ENCODE measurements around the gene UBXN10. TPM values are rescaled to one million over a fixed set of nuclear protein-coding genes. Genes with fewer than 3 reads are reported as not detected.

The UBXN10 gene
- total RNA-seq, 1 donor from 2014 or later, result 0.49 TPM

DNA sequence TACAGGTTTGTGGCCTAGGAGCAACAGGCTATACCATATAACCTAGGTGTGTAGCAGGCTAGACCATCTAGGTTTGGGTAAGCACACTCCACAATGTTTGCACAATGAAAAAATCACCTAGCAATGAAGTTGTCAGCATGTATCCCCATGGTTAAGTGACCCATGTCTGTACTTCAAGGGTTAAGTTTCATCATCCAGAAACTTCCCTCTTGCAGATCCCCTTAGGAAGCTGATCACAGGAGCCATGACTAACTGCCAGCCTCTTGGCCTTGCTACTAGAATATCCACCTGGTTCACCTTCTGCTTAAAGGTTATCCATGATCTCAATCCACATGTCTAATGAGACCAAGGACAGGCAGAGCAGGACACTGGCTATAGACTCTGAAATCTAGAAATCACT lies 3.5 kb upstream of the UBXN10 start:
- peaks cover 2% of the 10 kb centered on the region for H3K9me3 Mint-ChIP-seq (ENCODE audit: unreplicated experiment)
- peaks cover 5% of the 10 kb centered on the region for H3K36me3 Mint-ChIP-seq (ENCODE audit: unreplicated experiment)
- H3K4me1 Mint-ChIP-seq (ENCODE audit: low read depth, unreplicated experiment), result peaks cover 6% of the 10 kb centered on the region
- no peak for DNase-seq
- H3K27me3 Mint-ChIP-seq (ENCODE audit: unreplicated experiment), result peaks cover 5% of the 10 kb centered on the region
- H3K27ac Mint-ChIP-seq (ENCODE audit: unreplicated experiment), result no peak overlapping the region
- no peak for TF ChIP-seq CTCF (IDR thresholded peaks at IDR 0.05; ENCODE audit: partially characterized antibody, unreplicated experiment)
- H3K4me3 Mint-ChIP-seq (ENCODE audit: unreplicated experiment), result no peak overlapping the region

DNA sequence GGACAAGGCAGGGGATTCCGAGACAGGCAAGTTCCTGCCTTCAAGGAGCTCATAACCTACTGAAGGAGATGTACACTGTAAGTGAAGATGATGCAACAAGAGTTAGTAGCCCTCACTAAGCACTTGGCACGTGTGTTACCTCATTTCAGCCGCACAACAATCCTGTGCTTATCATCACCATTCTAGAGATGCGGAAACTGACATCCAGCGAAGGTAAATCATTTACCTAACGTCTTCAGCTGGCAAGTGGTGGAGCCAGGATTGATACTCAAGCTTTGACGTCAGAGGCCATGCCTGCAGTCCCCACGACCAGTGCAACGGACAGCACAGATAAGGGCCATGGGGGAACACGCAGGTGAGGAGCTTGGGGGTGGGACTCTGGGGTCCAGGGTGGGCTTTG lies 2.9 kb upstream of the UBXN10 start:
- H3K36me3 Mint-ChIP-seq (ENCODE audit: unreplicated experiment), result peaks cover 5% of the 10 kb centered on the region
- peaks cover 6% of the 10 kb centered on the region for H3K4me1 Mint-ChIP-seq (ENCODE audit: low read depth, unreplicated experiment)
- H3K27me3 Mint-ChIP-seq (ENCODE audit: unreplicated experiment), result peaks cover 5% of the 10 kb centered on the region
- peaks cover 2% of the 10 kb centered on the region for H3K9me3 Mint-ChIP-seq (ENCODE audit: unreplicated experiment)
- H3K27ac Mint-ChIP-seq (ENCODE audit: unreplicated experiment), result no peak overlapping the region
- H3K4me3 Mint-ChIP-seq (ENCODE audit: unreplicated experiment), result no peak overlapping the region
- TF ChIP-seq CTCF (IDR thresholded peaks at IDR 0.05; ENCODE audit: partially characterized antibody, unreplicated experiment), result no peak
- no peak for DNase-seq

DNA sequence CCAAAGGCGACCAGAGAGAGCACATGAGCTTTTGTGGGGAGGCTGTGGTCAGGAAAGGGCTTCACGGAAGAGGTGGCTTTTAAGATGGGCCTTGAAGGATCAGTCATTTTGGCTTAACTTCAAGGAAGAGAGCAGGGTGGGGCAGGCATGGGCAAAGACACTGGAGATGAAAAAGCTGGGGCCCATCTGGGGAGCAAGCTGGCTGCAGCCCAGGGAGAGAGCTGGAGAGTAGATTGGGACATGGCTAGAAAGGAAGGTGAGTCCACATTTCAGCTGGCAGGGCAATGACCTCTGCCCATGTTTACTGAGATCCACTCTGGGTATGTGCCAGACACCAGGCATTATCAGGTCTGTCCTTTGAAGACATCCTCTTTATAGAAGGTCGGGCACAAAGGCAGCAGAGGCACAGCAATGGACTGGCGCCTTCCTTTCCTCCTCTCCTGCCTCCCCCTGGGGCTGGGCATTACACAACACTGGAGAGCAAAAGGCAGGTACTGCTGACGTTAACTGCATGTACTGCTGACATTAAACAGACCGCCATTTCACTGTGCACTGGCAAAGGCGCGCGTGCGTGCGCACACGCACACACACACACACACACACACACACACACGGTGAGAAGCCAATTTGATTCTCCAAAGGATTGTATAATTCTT lies 2.2 kb upstream of the UBXN10 start:
- peaks cover 2% of the 10 kb centered on the region for H3K9me3 Mint-ChIP-seq (ENCODE audit: unreplicated experiment)
- peaks cover 5% of the 10 kb centered on the region for H3K36me3 Mint-ChIP-seq (ENCODE audit: unreplicated experiment)
- H3K27ac Mint-ChIP-seq (ENCODE audit: unreplicated experiment), result no peak overlapping the region
- H3K27me3 Mint-ChIP-seq (ENCODE audit: unreplicated experiment), result peaks cover 8% of the 10 kb centered on the region
- peaks cover 6% of the 10 kb centered on the region for H3K4me1 Mint-ChIP-seq (ENCODE audit: low read depth, unreplicated experiment)
- no peak for TF ChIP-seq CTCF (IDR thresholded peaks at IDR 0.05; ENCODE audit: partially characterized antibody, unreplicated experiment)
- DNase-seq, result no peak
- H3K4me3 Mint-ChIP-seq (ENCODE audit: unreplicated experiment), result no peak overlapping the region

DNA sequence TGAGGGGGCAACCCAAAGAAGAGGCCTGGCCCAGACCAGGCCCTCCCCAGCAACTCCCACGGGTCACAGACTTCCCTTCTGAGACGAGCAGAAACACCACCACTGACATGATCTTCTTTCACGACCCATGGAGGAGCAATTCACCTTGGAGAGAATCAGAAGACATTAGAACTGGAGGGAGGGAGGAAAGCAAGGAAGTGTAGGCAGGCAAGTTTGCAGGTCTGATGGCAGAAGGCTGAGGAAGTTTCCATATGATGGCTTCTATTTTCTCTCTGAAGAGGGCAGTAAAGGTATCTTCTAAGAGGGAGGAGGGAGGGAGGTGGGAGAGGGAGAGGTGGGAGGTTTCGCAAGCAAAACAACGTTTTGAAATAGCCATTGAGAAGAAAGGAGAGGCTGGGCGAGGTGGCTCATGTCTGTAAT lies 1.4 kb upstream of the UBXN10 start:
- DNase-seq, result no peak
- Mint-ChIP-seq H3K36me3 (ENCODE audit: unreplicated experiment) (no peaks in the 10 kb centered on the region), H3K9me3 (ENCODE audit: unreplicated experiment) (peaks cover 2% of the 10 kb centered on the region), H3K27ac (ENCODE audit: unreplicated experiment) (no peak overlapping the region), H3K4me3 (ENCODE audit: unreplicated experiment) (peak overlapping the region; percentile 30), H3K27me3 (ENCODE audit: unreplicated experiment) (peaks cover 6% of the 10 kb centered on the region), H3K4me1 (ENCODE audit: low read depth, unreplicated experiment) (peaks cover 6% of the 10 kb centered on the region)
- no peak for TF ChIP-seq CTCF (IDR thresholded peaks at IDR 0.05; ENCODE audit: partially characterized antibody, unreplicated experiment)

DNA sequence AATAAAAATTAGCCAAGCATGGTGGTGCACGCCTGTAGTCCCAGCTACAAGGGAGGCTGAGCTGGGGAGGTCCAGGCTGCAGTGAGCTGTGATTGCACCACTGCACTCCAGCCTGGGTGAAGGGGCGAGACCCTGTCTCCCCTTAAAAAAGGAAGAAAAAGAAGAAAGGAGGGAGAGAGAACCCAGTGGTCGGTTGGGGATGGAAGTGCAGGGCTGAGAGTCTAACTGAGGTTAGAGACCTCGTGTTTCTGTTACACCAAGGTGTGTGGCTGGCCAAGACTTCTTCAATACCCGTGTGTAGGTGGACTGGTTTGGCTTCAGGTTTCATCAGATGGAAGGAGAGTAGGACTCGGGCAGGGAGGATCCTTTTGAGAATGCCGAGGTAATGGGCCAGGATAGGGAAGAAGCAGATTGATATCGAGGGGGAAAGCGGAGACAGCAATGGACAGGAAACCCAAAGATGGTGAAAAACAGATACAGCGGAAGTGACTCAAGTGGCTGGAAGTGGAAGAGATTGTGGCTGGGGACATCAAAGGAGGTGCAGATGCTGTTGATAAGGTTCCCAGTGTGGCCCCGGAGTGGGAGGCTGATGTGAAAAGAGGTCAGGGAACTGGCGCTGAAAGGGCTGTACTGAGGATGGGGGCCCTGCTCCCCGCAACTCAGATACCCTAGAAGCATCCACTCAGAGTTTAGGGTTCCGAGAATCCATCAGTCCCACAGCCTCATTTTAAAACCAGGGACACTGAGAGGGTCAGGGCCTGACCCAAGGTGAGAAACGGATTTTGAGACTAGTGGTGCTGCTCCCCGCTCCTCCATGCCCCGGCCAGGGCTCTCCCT lies 681 bp upstream of the UBXN10 start:
- peaks cover 6% of the 10 kb centered on the region for H3K27me3 Mint-ChIP-seq (ENCODE audit: unreplicated experiment)
- H3K4me1 Mint-ChIP-seq (ENCODE audit: low read depth, unreplicated experiment), result peaks cover 6% of the 10 kb centered on the region
- no peak for DNase-seq
- H3K36me3 Mint-ChIP-seq (ENCODE audit: unreplicated experiment), result no peaks in the 10 kb centered on the region
- no peak for TF ChIP-seq CTCF (IDR thresholded peaks at IDR 0.05; ENCODE audit: partially characterized antibody, unreplicated experiment)
- no peak overlapping the region for H3K27ac Mint-ChIP-seq (ENCODE audit: unreplicated experiment)
- H3K4me3 Mint-ChIP-seq (ENCODE audit: unreplicated experiment), result peak overlapping the region; percentile 74
- peaks cover 2% of the 10 kb centered on the region for H3K9me3 Mint-ChIP-seq (ENCODE audit: unreplicated experiment)
